OCI-LY7 (cell line): ENCODE measurements around the gene OR6Q1.
"Not testable (repeated sequence)": the region's sequence is repeated elsewhere in the genome, so short reads cannot be mapped to it uniquely, and the experiment has no call there.

ENCODE experiments used
- EZH2phosphoT487 ChIP-seq: fragments of 200-600 bp; sonication (generic); IDR thresholded peaks from 2 replicates; pipeline ENCODE4 v1.6.1; 2018; ENCODE audit warnings: low read depth, borderline replicate concordance, mild to moderate bottlenecking, mixed run types, antibody characterized with exemption, low read length, moderate library complexity, mixed read lengths
- TF ChIP-seq, protein P1 (sequence below): fragments of 200-600 bp; sonication (generic); conservative IDR thresholded peaks from 2 replicates; pipeline ENCODE4 v1.5.1; 2014; ENCODE audit warnings: mild to moderate bottlenecking, antibody characterized with exemption, low read length, moderate library complexity, mixed read lengths

- TF ChIP-seq, protein P1, sequence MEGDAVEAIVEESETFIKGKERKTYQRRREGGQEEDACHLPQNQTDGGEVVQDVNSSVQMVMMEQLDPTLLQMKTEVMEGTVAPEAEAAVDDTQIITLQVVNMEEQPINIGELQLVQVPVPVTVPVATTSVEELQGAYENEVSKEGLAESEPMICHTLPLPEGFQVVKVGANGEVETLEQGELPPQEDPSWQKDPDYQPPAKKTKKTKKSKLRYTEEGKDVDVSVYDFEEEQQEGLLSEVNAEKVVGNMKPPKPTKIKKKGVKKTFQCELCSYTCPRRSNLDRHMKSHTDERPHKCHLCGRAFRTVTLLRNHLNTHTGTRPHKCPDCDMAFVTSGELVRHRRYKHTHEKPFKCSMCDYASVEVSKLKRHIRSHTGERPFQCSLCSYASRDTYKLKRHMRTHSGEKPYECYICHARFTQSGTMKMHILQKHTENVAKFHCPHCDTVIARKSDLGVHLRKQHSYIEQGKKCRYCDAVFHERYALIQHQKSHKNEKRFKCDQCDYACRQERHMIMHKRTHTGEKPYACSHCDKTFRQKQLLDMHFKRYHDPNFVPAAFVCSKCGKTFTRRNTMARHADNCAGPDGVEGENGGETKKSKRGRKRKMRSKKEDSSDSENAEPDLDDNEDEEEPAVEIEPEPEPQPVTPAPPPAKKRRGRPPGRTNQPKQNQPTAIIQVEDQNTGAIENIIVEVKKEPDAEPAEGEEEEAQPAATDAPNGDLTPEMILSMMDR: not testable (repeated sequence)
- not testable (repeated sequence) for TF ChIP-seq EZH2phosphoT487
These were observed 31.2 kb upstream of the OR6Q1 start for GRCh38 chr11:57999523-57999922.
